HepG2 (cell line): Measurements from ENCODE around the gene UBQLN4. TPM values are rescaled to one million over a fixed set of nuclear protein-coding genes. Genes with fewer than 3 reads are reported as not detected.

ENCODE experiments used
- ATAC-seq: fragments of 200-7000 bp; cut with Tn5 transposase; 3 replicates; pipeline ENCODE4 v1.9.1; 2020; ENCODE audit warnings: mild to moderate bottlenecking, moderate library complexity
- BruUV-seq: library from RNA; stranded (reverse); fragments of 400-500 nt; replicated peaks from 2 replicates; lab custom pipeline; 2021; lab: Mats Ljungman, UMichigan
- CTCF ChIA-PET: fragments of 300-600 bp; formaldehyde crosslinking; extraction: SDS; loops from one replicate; lab custom pipeline; 2021; ENCODE audit warnings: low total read pairs, inconsistent platforms, low intra/inter-chr PET ratio; lab: Yijun Ruan, JAX
- POLR2A ChIA-PET: fragments of 350-600 bp; sonication (Branson Sonifier 250); formaldehyde crosslinking; loops from one replicate; lab custom pipeline; 2020; ENCODE audit warnings: antibody characterized with exemption, inconsistent platforms; lab: Yijun Ruan, JAX
- DNase-seq: peaks from one replicate; pipeline ENCODE4 v3.0.0-alpha.2; 2015; ENCODE audit warnings: low spot score
- FAIRE-seq: peaks from 3 replicates; lab custom pipeline; 2011; peaks lifted over from hg19 to GRCh38; lab: Jason Lieb, UNC
- H2AFZ ChIP-seq: one replicate; pipeline ENCODE4 v1.6.1; 2011; ENCODE audit warnings: low read length, inconsistent platforms
- H3K27ac ChIP-seq: fragments of 300-600 bp; 3 replicates; pipeline ENCODE4 v1.8.0; 2011; ENCODE audit warnings: mixed run types, mild to moderate bottlenecking, mixed read lengths, low read length, inconsistent platforms; ENCODE audit not compliant: insufficient read depth; ENCODE audit errors: extremely low read length
- H3K27me3 ChIP-seq, 2 experiments: fragments of 200-600 bp in 1 of 2; 2 replicates in 1 of 2; 3 replicates in 1 of 2; pipeline versions ENCODE4 v1.6.0 to v1.8.0; 2011; ENCODE audit warnings: low read length in 2 of 2, mild to moderate bottlenecking in 2 of 2, moderate library complexity in 2 of 2, inconsistent platforms in 1 of 2; ENCODE audit not compliant: insufficient read depth in 2 of 2, control insufficient read depth in 1 of 2
- H3K36me3 ChIP-seq, 2 experiments: fragments of 200-600 bp in 1 of 2; replicated peaks in 1 of 2; 2 replicates in 1 of 2; 3 replicates in 1 of 2; pipeline versions ENCODE4 v1.5.1 to v1.8.0; 2011; ENCODE audit warnings: low read length in 2 of 2, inconsistent platforms in 1 of 2; ENCODE audit not compliant: insufficient read depth in 2 of 2, control insufficient read depth in 1 of 2
- H3K4me1 ChIP-seq: 2 replicates; pipeline ENCODE4 v1.5.1; 2012; ENCODE audit warnings: low read length, inconsistent platforms; ENCODE audit not compliant: insufficient read depth
- H3K4me2 ChIP-seq: 2 replicates; pipeline ENCODE4 v1.6.0; 2011; ENCODE audit warnings: low read depth, low read length, inconsistent platforms
- H3K4me3 ChIP-seq, 3 experiments: fragments of 200-600 bp in 1 of 3; sonication (generic), shearing (Covaris generic) in 1 of 3; replicated peaks in 1 of 3; 2 replicates each; pipeline ENCODE4 v1.5.1; 2011 to 2016; ENCODE audit warnings: low read length in 3 of 3, inconsistent platforms in 2 of 3, low read depth in 2 of 3, mild to moderate bottlenecking in 2 of 3, control low read depth in 1 of 3, mixed read lengths in 1 of 3; ENCODE audit not compliant: insufficient read depth in 1 of 3
- H3K79me2 ChIP-seq: one replicate; pipeline ENCODE4 v1.6.1; 2011; ENCODE audit warnings: low read length, inconsistent platforms; ENCODE audit not compliant: insufficient read depth
- H3K9ac ChIP-seq: 2 replicates; pipeline ENCODE4 v1.6.0; 2011; ENCODE audit warnings: mild to moderate bottlenecking, low read depth, low read length, inconsistent platforms; ENCODE audit not compliant: insufficient read depth
- H3K9me3 ChIP-seq: 2 replicates; pipeline ENCODE4 v1.5.1; 2012; ENCODE audit warnings: mild to moderate bottlenecking, low read length
- H4K20me1 ChIP-seq: 2 replicates; pipeline ENCODE4 v1.6.0; 2011; ENCODE audit warnings: inconsistent platforms, mild to moderate bottlenecking, low read length, moderate library complexity; ENCODE audit not compliant: insufficient read depth
- ATF7-NPFF ChIP-seq: sonication (generic); formaldehyde crosslinking; IDR thresholded peaks from 2 replicates; pipeline ENCODE4 v1.8.1; 2023; ENCODE audit warnings: mild to moderate bottlenecking, low read depth, missing genetic modification reagents, moderate library complexity
- CENPX ChIP-seq: sonication (generic); formaldehyde crosslinking; IDR thresholded peaks from 2 replicates; pipeline ENCODE4 v1.9.0; 2021; ENCODE audit warnings: mild to moderate bottlenecking, missing genetic modification reagents, moderate library complexity
- EHMT2 ChIP-seq: fragments of 200-600 bp; sonication (generic); IDR thresholded peaks from 2 replicates; pipeline ENCODE4 v1.7.0; 2017; ENCODE audit warnings: antibody characterized with exemption, low read depth, low read length, borderline replicate concordance
- ERF ChIP-seq: IDR thresholded peaks from 2 replicates; pipeline ENCODE4 v1.6.1; 2018; ENCODE audit warnings: missing biosample characterization, missing genetic modification reagents
- HNRNPUL1 ChIP-seq: fragments of 200-400 bp; formaldehyde crosslinking; IDR thresholded peaks from 2 replicates; pipeline ENCODE4 v1.6.1; 2017; ENCODE audit warnings: low read depth, mild to moderate bottlenecking, low read length, moderate library complexity
- HOXA5 ChIP-seq: sonication (generic); formaldehyde crosslinking; IDR thresholded peaks from 2 replicates; pipeline ENCODE4 v1.4.0; 2020; ENCODE audit warnings: missing genetic modification reagents
- MIXL1 ChIP-seq: IDR thresholded peaks from 2 replicates; pipeline ENCODE4 v1.6.1; 2016
- SYNCRIP ChIP-seq: fragments of 200-400 bp; formaldehyde crosslinking; IDR thresholded peaks from 2 replicates; pipeline ENCODE4 v1.6.1; 2018; ENCODE audit warnings: mild to moderate bottlenecking, low read depth, low read length; ENCODE audit not compliant: insufficient read depth
- ZNF317 ChIP-seq: sonication (generic); formaldehyde crosslinking; IDR thresholded peaks from 2 replicates; pipeline ENCODE4 v1.5.0; 2020; ENCODE audit warnings: mild to moderate bottlenecking, missing genetic modification reagents
- ZNF430 ChIP-seq: sonication (generic); formaldehyde crosslinking; IDR thresholded peaks from 2 replicates; pipeline ENCODE4 v1.9.0; 2021; ENCODE audit warnings: mild to moderate bottlenecking, missing genetic modification reagents
- ZNF558 ChIP-seq: sonication (generic); formaldehyde crosslinking; IDR thresholded peaks from 2 replicates; pipeline ENCODE4 v1.9.0; 2022; ENCODE audit warnings: mild to moderate bottlenecking, missing genetic modification reagents, borderline replicate concordance
- ZNF788 ChIP-seq: sonication (generic); formaldehyde crosslinking; IDR thresholded peaks from 2 replicates; pipeline ENCODE4 v1.5.0; 2020; ENCODE audit warnings: mild to moderate bottlenecking, missing genetic modification reagents, borderline replicate concordance
- ZNF878 ChIP-seq: sonication (generic); formaldehyde crosslinking; IDR thresholded peaks from 2 replicates; pipeline ENCODE4 v1.8.1; 2023; ENCODE audit warnings: mild to moderate bottlenecking, missing genetic modification reagents, moderate library complexity
- WGBS: methylation state at CpG from one replicate; pipeline ENCODE4 v1.1.6; 2017; ENCODE audit warnings: low lambda C conversion rate; 5-methylcytosine and 5-hydroxymethylcytosine counted together
- in situ Hi-C: cut with HindIII; loops from 2 replicates; pipeline ENCODE4 v1.10.0; 2017; ENCODE audit warnings: low pct_unique_long_range_greater_than_20kb; ENCODE audit not compliant: extremely low pct_ligation_motif_present
- intact Hi-C: fragments of 100-400 bp; cut with micrococcal nuclease; formaldehyde crosslinking; loops from one replicate; pipeline ENCODE4 v1.10.0; 2022; ENCODE audit not compliant: unreplicated experiment
- polyA plus RNA-seq, 8 experiments: library from polyadenylated mRNA; depleted of rRNA in 3 of 8; stranded (reverse) in 7 of 8; unstranded in 1 of 8; fragments of >200 nt; fragmentation: Illumina TruSeq in 4 of 8; extraction: Trizol in 4 of 8; gene quantifications; 2 replicates each; pipeline versions ENCODE4 v1.2.1 to v1.2.3, GENCODE V29; 2011 to 2016; ENCODE audit warnings: low read depth in 4 of 8, missing spikeins in 1 of 8, mixed read lengths in 1 of 8; ENCODE audit not compliant: insufficient read depth in 1 of 8
- total RNA-seq, 5 experiments: library from RNA; depleted of rRNA; stranded (reverse); fragments of >200 nt; fragmentation: Illumina TruSeq; extraction: Trizol; gene quantifications; 2 replicates each; pipeline ENCODE4 v1.2.3, GENCODE V29; 2016; ENCODE audit warnings: low read depth in 1 of 5
- TF ChIP-seq, protein P1 (sequence below): sonication (generic); formaldehyde crosslinking; IDR thresholded peaks from 2 replicates; pipeline ENCODE4 v1.5.0; 2020; ENCODE audit warnings: missing genetic modification reagents
- TF ChIP-seq, protein P2 (sequence below): sonication (generic); formaldehyde crosslinking; IDR thresholded peaks from 2 replicates; pipeline ENCODE4 v1.4.0; 2020; ENCODE audit warnings: mild to moderate bottlenecking, missing genetic modification reagents, borderline replicate concordance

Gene UBQLN4
- total and polyA plus RNA-seq, 2 of the 13 experiments (the other 11 are each of a cell fraction or from before 2014, with no cell fraction given), result 31.5 to 39.8 TPM

- H3K36me3 ChIP-seq, result no peaks in the 10 kb centered on the region; a peak in 1 of 5 replicates
- TF ChIP-seq ZNF430, result no peak
- no peak for TF ChIP-seq EHMT2
- TF ChIP-seq ZNF558 (CRISPR knock-in tag), result no peak
- TF ChIP-seq ZNF878 (CRISPR knock-in tag), result no peak
- TF ChIP-seq ZNF788 (CRISPR knock-in tag), result no peak
- ChIA-PET CTCF (no interaction called here), POLR2A (no interaction called here)
- no peak overlapping the region for H3K4me2 ChIP-seq
- no peak for DNase-seq
- no TSS peak for BruUV-seq
- H3K27ac ChIP-seq, result no peak overlapping the region
- no peak overlapping the region for H3K9ac ChIP-seq
- no peak overlapping the region for H2AFZ ChIP-seq
- 77% methylated on average over 4 of the region's 4 CpGs for WGBS
- FAIRE-seq, result no peak
- H3K27me3 ChIP-seq, result no peaks in the 10 kb centered on the region
- no peaks in the 10 kb centered on the region for H4K20me1 ChIP-seq
- intact Hi-C loops, result no loop called here
- in situ Hi-C loops, result no loop called here
- H3K9me3 ChIP-seq, result no peaks in the 10 kb centered on the region
- no peak for ATAC-seq
- no peaks in the 10 kb centered on the region for H3K79me2 ChIP-seq
- peaks cover 37% of the 10 kb centered on the region for H3K4me1 ChIP-seq
- H3K4me3 ChIP-seq, result no peak overlapping the region
These were observed 16.9 kb upstream of the UBQLN4 start for GRCh38 chr1:156070548-156070947.

GRCh38 chr1:156069490-156070455 lies 16.2 kb upstream of the UBQLN4 start:
- ChIA-PET CTCF (no interaction called here), POLR2A (interaction anchor here (0.9 kb wide), 1 partner anchor 136 kb away, joined by 3 read pairs; the partner anchor contains the start of gene KHDC4)
- Histone ChIP-seq H3K79me2 (no peaks in the 10 kb centered on the region), H3K27ac (no peak overlapping the region), H3K9ac (no peak overlapping the region), H3K4me2 (peak overlapping the region; percentile 15), H3K27me3 (no peaks in the 10 kb centered on the region), H4K20me1 (no peaks in the 10 kb centered on the region), H3K4me1 (peaks cover 42% of the 10 kb centered on the region), H3K36me3 (no peaks in the 10 kb centered on the region), H3K9me3 (no peaks in the 10 kb centered on the region), H2AFZ (no peak overlapping the region), H3K4me3 (no peak overlapping the region; a peak in 1 of 6 replicates)
- no TSS peak for BruUV-seq
- WGBS, result 31% methylated on average over 3 of the region's 3 CpGs
- in situ Hi-C loops (loop anchor here (10.0 kb wide), 1 partner anchor 125 kb away; the partner anchor contains the start of gene RXFP4), intact Hi-C loops (loop anchor here (10.0 kb wide), 1 partner anchor 65 kb away; no protein-coding TSS in a partner anchor)
- DNase-seq (no peak), FAIRE-seq (no peak), ATAC-seq (peak; percentile 11; the same call in 2 of the 3 replicates)
- TF ChIP-seq MIXL1 (CRISPR knock-in tag) (no peak), ZNF317 (CRISPR knock-in tag) (no peak), SYNCRIP (no peak), ERF (CRISPR knock-in tag) (no peak), CENPX (CRISPR knock-in tag) (no peak), ATF7-NPFF (CRISPR knock-in tag) (no peak), HOXA5 (CRISPR knock-in tag) (no peak), HNRNPUL1 (no peak)
- TF ChIP-seq, protein P1, sequence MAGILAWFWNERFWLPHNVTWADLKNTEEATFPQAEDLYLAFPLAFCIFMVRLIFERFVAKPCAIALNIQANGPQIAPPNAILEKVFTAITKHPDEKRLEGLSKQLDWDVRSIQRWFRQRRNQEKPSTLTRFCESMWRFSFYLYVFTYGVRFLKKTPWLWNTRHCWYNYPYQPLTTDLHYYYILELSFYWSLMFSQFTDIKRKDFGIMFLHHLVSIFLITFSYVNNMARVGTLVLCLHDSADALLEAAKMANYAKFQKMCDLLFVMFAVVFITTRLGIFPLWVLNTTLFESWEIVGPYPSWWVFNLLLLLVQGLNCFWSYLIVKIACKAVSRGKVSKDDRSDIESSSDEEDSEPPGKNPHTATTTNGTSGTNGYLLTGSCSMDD (CRISPR knock-in tag), result no peak
- TF ChIP-seq, protein P2, sequence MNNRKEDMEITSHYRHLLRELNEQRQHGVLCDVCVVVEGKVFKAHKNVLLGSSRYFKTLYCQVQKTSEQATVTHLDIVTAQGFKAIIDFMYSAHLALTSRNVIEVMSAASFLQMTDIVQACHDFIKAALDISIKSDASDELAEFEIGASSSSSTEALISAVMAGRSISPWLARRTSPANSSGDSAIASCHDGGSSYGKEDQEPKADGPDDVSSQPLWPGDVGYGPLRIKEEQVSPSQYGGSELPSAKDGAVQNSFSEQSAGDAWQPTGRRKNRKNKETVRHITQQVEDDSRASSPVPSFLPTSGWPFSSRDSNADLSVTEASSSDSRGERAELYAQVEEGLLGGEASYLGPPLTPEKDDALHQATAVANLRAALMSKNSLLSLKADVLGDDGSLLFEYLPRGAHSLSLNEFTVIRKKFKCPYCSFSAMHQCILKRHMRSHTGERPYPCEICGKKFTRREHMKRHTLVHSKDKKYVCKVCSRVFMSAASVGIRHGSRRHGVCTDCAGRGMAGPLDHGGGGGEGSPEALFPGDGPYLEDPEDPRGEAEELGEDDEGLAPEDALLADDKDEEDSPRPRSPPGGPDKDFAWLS, result no peak
